SJCRH30 (cell line): ENCODE measurements around the gene EFHD2. TPM values are rescaled to one million over a fixed set of nuclear protein-coding genes. Genes with fewer than 3 reads are reported as not detected.
A peak's percentile ranks its signal among the peaks of the same experiment; 100 is the strongest.
"Not testable (repeated sequence)": the region's sequence is repeated elsewhere in the genome, so short reads cannot be mapped to it uniquely, and the experiment has no call there.

ENCODE experiments used
- DNase-seq, 2 experiments: peaks; one replicate each; pipeline ENCODE4 v3.0.0-alpha.2; 2015 to 2020
- H3K27ac ChIP-seq: fragments of 250-450 bp; sonication (Bioruptor Pico); 2 replicates; pipeline ENCODE4 v1.5.1; 2020; ENCODE audit warnings: mild to moderate bottlenecking, moderate library complexity
- H3K27me3 ChIP-seq: fragments of 250-450 bp; sonication (Bioruptor Pico); 2 replicates; pipeline ENCODE4 v1.5.1; 2020; ENCODE audit warnings: mild to moderate bottlenecking, moderate library complexity
- H3K36me3 ChIP-seq: fragments of 250-450 bp; sonication (Bioruptor Pico); 2 replicates; pipeline ENCODE4 v1.5.1; 2020; ENCODE audit warnings: mild to moderate bottlenecking, moderate library complexity
- H3K4me1 ChIP-seq: fragments of 250-450 bp; sonication (Bioruptor Pico); 2 replicates; pipeline ENCODE4 v1.5.1; 2020; ENCODE audit warnings: mild to moderate bottlenecking, moderate library complexity
- H3K4me3 ChIP-seq: fragments of 250-450 bp; sonication (Bioruptor Pico); 2 replicates; pipeline ENCODE4 v1.5.1; 2020; ENCODE audit warnings: mild to moderate bottlenecking, moderate library complexity
- H3K9me3 ChIP-seq: fragments of 250-450 bp; sonication (Bioruptor Pico); replicated peaks from 2 replicates; pipeline ENCODE4 v1.5.1; 2020; ENCODE audit warnings: mild to moderate bottlenecking, moderate library complexity
- total RNA-seq: library from RNA; depleted of rRNA; stranded (reverse); fragments of >200 nt; shearing (Covaris generic); gene quantifications from 2 replicates; pipeline ENCODE4 v1.2.3, GENCODE V29; 2014

The EFHD2 gene
- total RNA-seq, 1 experiment from 2014 or later: 203 TPM

- H3K4me3 ChIP-seq, DNase-seq, H3K9me3 ChIP-seq, H3K27me3 ChIP-seq, H3K27ac ChIP-seq: not testable (repeated sequence)
- Histone ChIP-seq H3K36me3 (peaks cover 48% of the 10 kb centered on the region), H3K4me1 (peaks cover 47% of the 10 kb centered on the region)
Observed at GRCh38 chr1:15428252-15428651, 18.6 kb downstream of the EFHD2 start.

DNA sequence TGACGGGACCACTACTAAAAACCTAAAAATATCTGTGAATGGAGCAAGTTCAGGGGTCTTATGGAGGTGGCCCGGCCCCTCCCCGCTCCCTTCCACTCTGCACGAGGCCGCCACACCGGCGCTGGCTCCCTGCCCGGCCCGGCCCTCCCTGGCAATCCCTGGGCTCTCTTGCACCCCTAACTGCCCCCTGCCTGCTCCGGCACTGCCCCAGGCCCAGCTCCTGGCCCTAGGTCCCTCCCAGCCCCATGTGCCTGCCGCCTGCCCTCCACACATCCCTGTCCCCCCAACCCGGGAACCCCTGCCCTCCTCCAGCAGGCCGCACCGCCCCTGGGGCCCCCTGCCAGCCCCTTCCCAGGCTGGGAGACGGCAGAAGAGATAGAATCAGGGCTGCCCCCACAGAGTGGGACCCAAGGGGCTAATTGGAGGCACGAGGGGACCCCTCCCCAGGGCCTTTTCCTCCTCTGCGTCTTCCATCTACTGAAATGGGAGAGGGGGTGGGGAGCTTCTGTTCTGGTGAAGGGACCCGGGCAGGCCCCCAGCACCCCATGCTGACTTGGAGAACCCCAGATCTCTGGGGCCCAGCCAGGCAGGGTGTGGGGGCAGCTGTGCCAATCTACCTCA lies 19.2 kb downstream of the EFHD2 start:
- Histone ChIP-seq H3K4me1 (peaks cover 48% of the 10 kb centered on the region), H3K4me3 (no peak overlapping the region), H3K9me3 (no peaks in the 10 kb centered on the region), H3K27me3 (no peaks in the 10 kb centered on the region), H3K27ac (no peak overlapping the region), H3K36me3 (peaks cover 42% of the 10 kb centered on the region)
- DNase-seq: no peak

GRCh38 chr1:15429701-15430149 lies 20.0 kb downstream of the EFHD2 start:
- Histone ChIP-seq H3K4me1 (peaks cover 42% of the 10 kb centered on the region), H3K27ac (no peak overlapping the region), H3K36me3 (peaks cover 40% of the 10 kb centered on the region), H3K4me3 (no peak overlapping the region), H3K9me3 (no peaks in the 10 kb centered on the region), H3K27me3 (no peaks in the 10 kb centered on the region)
- DNase-seq: no peak

DNA sequence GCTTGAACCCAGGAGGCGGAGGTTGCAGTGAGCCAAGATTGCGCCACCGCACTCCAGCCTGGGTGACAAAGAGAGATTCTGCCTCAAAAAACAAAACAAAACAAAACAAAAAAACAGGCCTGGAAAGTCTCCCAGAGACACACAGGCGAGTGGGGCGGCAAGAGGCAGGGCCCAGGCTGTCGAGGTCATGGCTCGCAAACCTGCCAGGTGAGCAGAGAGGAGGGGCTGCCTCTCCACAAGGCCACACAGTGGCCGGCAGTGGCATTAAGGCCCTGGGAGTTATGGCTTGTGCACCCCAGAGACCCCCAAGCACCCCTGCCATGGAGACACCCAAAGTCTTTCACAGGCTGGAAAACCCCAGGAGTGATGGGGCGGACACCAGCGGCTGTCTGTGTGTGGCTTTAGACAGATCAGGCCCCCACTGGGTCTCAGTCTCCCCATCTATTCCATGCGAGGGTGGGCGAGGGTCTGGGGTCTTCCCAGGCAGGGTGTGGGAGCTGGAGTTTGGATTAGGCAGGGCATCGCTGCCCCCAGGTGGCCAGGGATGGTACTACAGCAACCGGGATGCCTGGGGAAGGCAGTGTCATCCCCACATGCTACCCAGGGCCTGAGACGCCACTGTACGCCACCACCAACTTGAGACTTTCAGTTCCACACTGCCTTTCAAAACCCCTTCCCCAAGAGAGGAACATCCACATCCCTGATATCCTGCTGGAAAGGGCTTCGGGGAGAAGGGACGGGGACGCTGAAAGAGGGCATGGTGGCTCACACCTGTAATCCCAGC lies 21.3 kb downstream of the EFHD2 start:
- Histone ChIP-seq H3K27ac (peak overlapping the region; percentile 83), H3K9me3 (no peaks in the 10 kb centered on the region), H3K36me3 (peaks cover 33% of the 10 kb centered on the region), H3K4me1 (peaks cover 37% of the 10 kb centered on the region), H3K4me3 (no peak overlapping the region), H3K27me3 (no peaks in the 10 kb centered on the region)
- peak; percentile 82 to 89 for DNase-seq

GRCh38 chr1:15431571-15431948 lies 21.9 kb downstream of the EFHD2 start:
- no peaks in the 10 kb centered on the region for H3K9me3 ChIP-seq
- peaks cover 28% of the 10 kb centered on the region for H3K36me3 ChIP-seq
- no peaks in the 10 kb centered on the region for H3K27me3 ChIP-seq
- DNase-seq: no peak
- no peak overlapping the region for H3K4me3 ChIP-seq
- peak overlapping the region; percentile 83 for H3K27ac ChIP-seq
- peaks cover 31% of the 10 kb centered on the region for H3K4me1 ChIP-seq

- Histone ChIP-seq H3K27ac (peak overlapping the region; percentile 83), H3K36me3 (peaks cover 20% of the 10 kb centered on the region), H3K4me1 (peaks cover 24% of the 10 kb centered on the region), H3K9me3 (no peaks in the 10 kb centered on the region), H3K27me3 (no peaks in the 10 kb centered on the region), H3K4me3 (no peak overlapping the region)
- peak; percentile 99 to 100 for DNase-seq
Observed at GRCh38 chr1:15432324-15432723, 22.6 kb downstream of the EFHD2 start.

DNA sequence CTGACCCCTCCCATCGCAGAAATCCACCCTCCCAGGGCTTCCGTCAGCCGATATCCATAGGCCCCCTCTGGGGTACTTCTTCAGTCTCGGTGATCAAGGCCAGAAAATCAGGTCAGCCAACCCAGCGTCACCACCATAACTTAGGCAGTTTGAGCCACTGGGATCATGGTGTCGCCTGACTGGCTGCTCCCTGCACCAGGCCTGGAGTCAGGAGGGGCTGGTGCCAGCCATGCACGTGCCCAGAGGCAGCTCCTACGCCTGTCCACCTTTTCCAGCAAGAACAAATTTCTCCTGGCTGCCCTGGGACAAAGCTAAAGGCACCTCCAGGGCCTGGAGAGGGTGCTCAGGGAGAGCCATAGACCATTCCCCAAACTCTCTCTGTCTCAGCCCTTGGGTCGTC lies 23.8 kb downstream of the EFHD2 start:
- Histone ChIP-seq H3K4me1 (peaks cover 24% of the 10 kb centered on the region), H3K36me3 (peaks cover 9% of the 10 kb centered on the region), H3K9me3 (no peaks in the 10 kb centered on the region), H3K4me3 (no peak overlapping the region), H3K27me3 (no peaks in the 10 kb centered on the region), H3K27ac (peak overlapping the region; percentile 83)
- no peak for DNase-seq

GRCh38 chr1:15434739-15435138 lies 25.1 kb downstream of the EFHD2 start:
- H3K27ac ChIP-seq, H3K27me3 ChIP-seq, H3K4me3 ChIP-seq, H3K36me3 ChIP-seq, H3K9me3 ChIP-seq, DNase-seq: not testable (repeated sequence)
- peaks cover 24% of the 10 kb centered on the region for H3K4me1 ChIP-seq

GRCh38 chr1:15435239-15436077 lies 25.8 kb downstream of the EFHD2 start:
- DNase-seq: no peak
- H3K9me3 ChIP-seq: no peaks in the 10 kb centered on the region
- no peaks in the 10 kb centered on the region for H3K27me3 ChIP-seq
- H3K36me3 ChIP-seq: peaks cover 6% of the 10 kb centered on the region; the same call in 1 of the 2 replicates
- H3K4me3 ChIP-seq: no peak overlapping the region
- peaks cover 24% of the 10 kb centered on the region for H3K4me1 ChIP-seq
- H3K27ac ChIP-seq: no peak overlapping the region

DNA sequence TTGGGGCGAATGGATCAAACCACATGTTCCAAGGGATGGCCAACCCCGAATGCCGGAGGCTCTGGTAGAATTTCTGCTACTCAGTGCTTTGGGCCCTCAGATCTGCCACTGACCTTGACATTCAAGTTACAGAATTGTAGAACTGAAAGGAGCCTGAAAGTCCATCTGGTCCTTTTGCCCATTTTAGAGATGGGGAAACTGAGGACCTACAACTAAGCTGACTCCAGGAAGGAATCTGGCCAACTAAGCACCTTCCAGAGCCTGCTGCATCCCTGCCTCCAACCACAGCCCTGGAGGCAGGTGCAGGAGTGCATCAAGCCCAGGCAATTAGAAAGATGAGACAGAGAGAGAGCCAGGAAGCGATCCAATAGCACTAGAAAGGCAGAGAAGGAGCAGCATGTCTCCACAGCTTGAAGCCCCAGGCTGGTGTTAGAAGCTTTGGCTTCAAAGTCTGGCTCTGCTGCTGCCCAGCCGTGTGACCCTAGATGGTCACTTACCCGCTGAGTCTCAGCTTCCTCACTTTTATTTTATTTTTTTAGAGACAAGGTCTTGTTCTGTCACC lies 27.3 kb downstream of the EFHD2 start:
- DNase-seq: peak in 1 of 2 experiments; percentile 52
- no peaks in the 10 kb centered on the region for H3K36me3 ChIP-seq
- H3K27me3 ChIP-seq: no peaks in the 10 kb centered on the region
- peaks cover 16% of the 10 kb centered on the region for H3K4me1 ChIP-seq
- no peak overlapping the region for H3K4me3 ChIP-seq
- no peaks in the 10 kb centered on the region for H3K9me3 ChIP-seq
- H3K27ac ChIP-seq: no peak overlapping the region

DNA sequence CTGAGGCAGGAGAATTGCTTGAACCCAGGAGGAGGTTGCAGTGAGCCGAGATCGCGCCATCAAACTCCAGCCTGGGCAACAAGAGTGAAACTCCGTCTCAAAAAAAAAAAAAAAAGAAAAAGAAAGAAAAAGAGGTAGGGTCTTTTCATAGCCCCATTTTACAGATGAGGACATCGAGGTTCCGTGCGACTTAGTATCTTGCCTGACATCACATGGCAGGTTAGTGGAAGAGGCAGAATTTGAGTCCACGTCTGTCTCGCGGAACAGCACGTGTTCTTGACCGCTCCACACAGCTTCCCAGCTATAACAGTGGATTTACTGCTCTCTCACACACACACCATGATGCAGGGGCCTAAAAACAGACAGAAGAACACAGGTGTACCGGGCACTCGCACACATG lies 29.6 kb downstream of the EFHD2 start:
- no peak overlapping the region for H3K27ac ChIP-seq
- H3K4me1 ChIP-seq: peaks cover 8% of the 10 kb centered on the region
- no peak overlapping the region for H3K4me3 ChIP-seq
- no peaks in the 10 kb centered on the region for H3K9me3 ChIP-seq
- H3K27me3 ChIP-seq: no peaks in the 10 kb centered on the region
- no peaks in the 10 kb centered on the region for H3K36me3 ChIP-seq
- no peak for DNase-seq

GRCh38 chr1:15440357-15440756 lies 30.7 kb downstream of the EFHD2 start:
- peaks cover 12% of the 10 kb centered on the region for H3K4me1 ChIP-seq
- no peaks in the 10 kb centered on the region for H3K36me3 ChIP-seq
- H3K4me3 ChIP-seq: no peak overlapping the region
- H3K27me3 ChIP-seq: no peaks in the 10 kb centered on the region
- H3K9me3 ChIP-seq: no peaks in the 10 kb centered on the region
- no peak overlapping the region for H3K27ac ChIP-seq
- DNase-seq: no peak

DNA sequence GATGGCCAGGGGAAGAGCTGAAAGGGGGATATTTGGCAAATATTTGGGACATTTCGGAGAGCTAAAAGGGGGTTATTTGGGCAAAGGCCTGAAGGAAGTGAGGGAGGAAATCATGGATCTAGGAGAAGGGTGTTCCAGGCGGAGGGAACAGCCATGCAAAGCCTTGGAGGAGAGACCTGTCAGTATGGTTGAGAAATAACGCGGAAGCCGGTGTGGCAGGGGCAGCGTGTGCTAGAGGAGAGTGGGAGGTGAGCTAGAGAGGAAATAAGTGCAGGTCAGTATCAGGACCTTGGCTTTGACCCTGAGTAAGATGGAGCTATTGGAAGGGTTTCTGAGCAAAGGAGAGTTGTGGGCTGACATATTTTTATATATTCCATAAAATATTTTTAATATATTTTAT lies 31.6 kb downstream of the EFHD2 start:
- Histone ChIP-seq H3K27me3 (no peaks in the 10 kb centered on the region), H3K9me3 (no peaks in the 10 kb centered on the region), H3K36me3 (no peaks in the 10 kb centered on the region), H3K4me3 (no peak overlapping the region), H3K4me1 (peaks cover 12% of the 10 kb centered on the region), H3K27ac (no peak overlapping the region)
- no peak for DNase-seq

DNA sequence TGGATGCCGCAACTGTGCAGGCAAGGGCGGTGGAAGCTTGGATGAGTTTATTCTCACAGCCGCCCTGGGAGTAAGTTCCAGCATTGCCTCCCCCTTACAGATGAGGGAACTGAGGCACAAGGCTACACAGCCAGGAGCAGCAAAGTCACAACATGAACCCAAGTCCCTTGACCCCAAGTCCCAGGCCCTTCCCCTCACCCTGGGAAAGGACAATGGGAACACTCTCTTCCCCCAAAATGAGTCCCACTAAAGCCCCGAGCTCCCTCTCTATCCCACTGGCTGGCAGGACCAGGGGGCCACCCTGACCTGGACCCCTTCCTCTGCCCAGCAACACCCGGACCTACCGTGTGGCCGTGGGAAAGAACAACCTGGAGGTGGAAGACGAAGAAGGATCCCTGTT lies 32.4 kb downstream of the EFHD2 start:
- H3K9me3 ChIP-seq: no peaks in the 10 kb centered on the region
- H3K27ac ChIP-seq: no peak overlapping the region
- H3K36me3 ChIP-seq: no peaks in the 10 kb centered on the region
- DNase-seq: no peak
- no peak overlapping the region for H3K4me3 ChIP-seq
- H3K4me1 ChIP-seq: peaks cover 12% of the 10 kb centered on the region
- H3K27me3 ChIP-seq: no peaks in the 10 kb centered on the region

- Histone ChIP-seq H3K27me3 (no peaks in the 10 kb centered on the region), H3K4me1 (peaks cover 12% of the 10 kb centered on the region), H3K4me3 (no peak overlapping the region), H3K36me3 (no peaks in the 10 kb centered on the region), H3K9me3 (no peaks in the 10 kb centered on the region), H3K27ac (no peak overlapping the region)
- DNase-seq: no peak
Observed at GRCh38 chr1:15442759-15443158, 33.1 kb downstream of the EFHD2 start.
